Thyroid gland (tissue), 4 donors: ENCODE measurements around the gene NDEL1. TPM values are rescaled to one million over a fixed set of nuclear protein-coding genes. Genes with fewer than 3 reads are reported as not detected.

ENCODE experiments used
- DNase-seq, 2 donors: peaks; one replicate each; pipeline ENCODE4 v3.0.0-alpha.2; 2019
- H3K27ac ChIP-seq, 3 donors: fragments of 200-600 bp; sonication (generic); 1 replicate in 2 of 3; 2 replicates in 1 of 3; pipeline ENCODE4 v1.5.1; 2016 to 2019; ENCODE audit warnings: mild to moderate bottlenecking in 1 of 3, moderate library complexity in 1 of 3
- H3K27me3 ChIP-seq: fragments of 200-600 bp; sonication (generic); one replicate; pipeline ENCODE4 v1.5.1; 2019
- H3K36me3 ChIP-seq, 2 donors: fragments of 200-600 bp; sonication (generic); one replicate each; pipeline ENCODE4 v1.5.1; 2016 to 2019
- H3K4me1 ChIP-seq, 2 donors: fragments of 200-600 bp; sonication (generic); one replicate each; pipeline ENCODE4 v1.5.1; 2017 to 2019
- H3K4me3 ChIP-seq, 3 donors: fragments of 200-600 bp; sonication (generic); replicated peaks in 1 of 3; 1 replicate in 2 of 3; 2 replicates in 1 of 3; pipeline ENCODE4 v1.5.1; 2016; ENCODE audit warnings: mild to moderate bottlenecking in 1 of 3
- H3K9me3 ChIP-seq: fragments of 200-600 bp; sonication (generic); one replicate; pipeline ENCODE4 v1.5.1; 2017
- CTCF ChIP-seq, 6 experiments: fragments of 200-600 bp in 3 of 6; fragments of 450-650 bp in 3 of 6; sonication (generic) in 3 of 6; IDR thresholded peaks; one replicate each; pipeline ENCODE4 v1.5.1; 2016 to 2019; ENCODE audit warnings: antibody characterized with exemption in 6 of 6, mild to moderate bottlenecking in 2 of 6, inconsistent platforms in 1 of 6, moderate library complexity in 1 of 6
- POLR2A ChIP-seq, 2 donors: fragments of 450-650 bp; IDR thresholded peaks; one replicate each; pipeline ENCODE4 v1.6.1; 2017; ENCODE audit warnings: antibody characterized with exemption in 2 of 2, mild to moderate bottlenecking in 2 of 2, moderate library complexity in 1 of 2
- WGBS, 2 donors: methylation state at CpG; one replicate each; pipeline ENCODE4 v1.1.5; 2017; 5-methylcytosine and 5-hydroxymethylcytosine counted together
- intact Hi-C: fragments of 100-400 bp; cut with DNase I; formaldehyde crosslinking; loops from one replicate; pipeline ENCODE4 v1.15.1; 2023
- total RNA-seq, 4 donors: library from RNA; depleted of rRNA; stranded (reverse); fragments of >200 nt; gene quantifications; one replicate each; pipeline ENCODE4 v1.2.3, GENCODE V29; 2016

NDEL1 gene
- total RNA-seq, 4 donors from 2014 or later, result 56.0 to 77.7 (median 59.5) TPM

- intact Hi-C loops, result no loop called here
- 86 to 91% methylated on average over 4 of the region's 4 CpGs for WGBS, 2 donors
- no peak for DNase-seq
- Histone ChIP-seq H3K36me3 (no peaks in the 10 kb centered on the region), H3K27me3 (no peaks in the 10 kb centered on the region), H3K4me3 (no peak overlapping the region), H3K27ac (no peak overlapping the region), H3K4me1 (peaks cover 0 to 26% of the 10 kb centered on the region in 2 donors), H3K9me3 (no peaks in the 10 kb centered on the region)
- TF ChIP-seq CTCF (IDR thresholded peaks at IDR 0.05), result no peak
- TF ChIP-seq POLR2A (IDR thresholded peaks at IDR 0.05), result no peak
Observed at GRCh38 chr17:8417806-8418205, 17.9 kb upstream of the NDEL1 start.

GRCh38 chr17:8418471-8418870 is 17.2 kb upstream of the NDEL1 start:
- H3K4me3 ChIP-seq, result no peak overlapping the region
- no peak for DNase-seq
- no peaks in the 10 kb centered on the region for H3K27me3 ChIP-seq
- no peak overlapping the region for H3K27ac ChIP-seq
- intact Hi-C loops, result no loop called here
- TF ChIP-seq CTCF (IDR thresholded peaks at IDR 0.05) (no peak), POLR2A (IDR thresholded peaks at IDR 0.05) (no peak)
- no peaks in the 10 kb centered on the region for H3K36me3 ChIP-seq
- no peaks in the 10 kb centered on the region for H3K9me3 ChIP-seq
- peaks cover 0 to 26% of the 10 kb centered on the region in 2 donors for H3K4me1 ChIP-seq
- 56 to 79% methylated on average over 1 of the region's 1 CpG for WGBS, 2 donors

- H3K9me3 ChIP-seq, result no peaks in the 10 kb centered on the region
- intact Hi-C loops, result no loop called here
- WGBS, 2 donors, result 66 to 67% methylated on average over 1 of the region's 1 CpG
- no peak for DNase-seq
- H3K27me3 ChIP-seq, result no peaks in the 10 kb centered on the region
- TF ChIP-seq CTCF (IDR thresholded peaks at IDR 0.05) (no peak), POLR2A (IDR thresholded peaks at IDR 0.05) (no peak)
- H3K36me3 ChIP-seq, result no peaks in the 10 kb centered on the region
- no peak overlapping the region for H3K27ac ChIP-seq
- no peak overlapping the region for H3K4me3 ChIP-seq
- H3K4me1 ChIP-seq, result peaks cover 0 to 26% of the 10 kb centered on the region in 2 donors
Observed at GRCh38 chr17:8419305-8419704, 16.4 kb upstream of the NDEL1 start.

GRCh38 chr17:8420041-8420934 is 15.4 kb upstream of the NDEL1 start:
- Histone ChIP-seq H3K36me3 (no peaks in the 10 kb centered on the region), H3K27me3 (no peaks in the 10 kb centered on the region), H3K9me3 (no peaks in the 10 kb centered on the region), H3K27ac (peak overlapping the region; percentile 54 to 68 (median 61)), H3K4me1 (peaks cover 0 to 26% of the 10 kb centered on the region in 2 donors), H3K4me3 (no peak overlapping the region)
- 17 to 30% methylated on average over 5 of the region's 5 CpGs for WGBS, 2 donors
- TF ChIP-seq CTCF (IDR thresholded peaks at IDR 0.05), result no peak
- TF ChIP-seq POLR2A (IDR thresholded peaks at IDR 0.05), result no peak
- intact Hi-C loops, result no loop called here
- DNase-seq, result peak; percentile 83 to 84

GRCh38 chr17:8421571-8421970 is 14.1 kb upstream of the NDEL1 start:
- no peaks in the 10 kb centered on the region for H3K36me3 ChIP-seq
- no peaks in the 10 kb centered on the region for H3K27me3 ChIP-seq
- peaks cover 0 to 26% of the 10 kb centered on the region in 2 donors for H3K4me1 ChIP-seq
- peak overlapping the region in 2 of 3 donors; percentile 43 to 68 for H3K27ac ChIP-seq
- H3K9me3 ChIP-seq, result no peaks in the 10 kb centered on the region
- 27 to 32% methylated on average over 3 of the region's 3 CpGs for WGBS, 2 donors
- peak in 1 of 2 donors; percentile 12 for DNase-seq
- H3K4me3 ChIP-seq, result no peak overlapping the region
- intact Hi-C loops, result no loop called here
- TF ChIP-seq CTCF (IDR thresholded peaks at IDR 0.05) (no peak), POLR2A (IDR thresholded peaks at IDR 0.05) (no peak)
